HL-60 (cell line): Measurements from ENCODE around the gene CERT1.

ENCODE experiments used
- GABPA ChIP-seq: IDR thresholded peaks from 2 replicates; pipeline ENCODE4 v1.6.1; 2012; ENCODE audit warnings: low read depth
- POLR2AphosphoS5 ChIP-seq: IDR thresholded peaks from 2 replicates; pipeline ENCODE4 v1.6.1; 2012; ENCODE audit warnings: low read depth
- REST ChIP-seq: IDR thresholded peaks from 2 replicates; pipeline ENCODE4 v1.6.1; 2012; ENCODE audit warnings: low read depth; ENCODE audit not compliant: insufficient replicate concordance
- SPI1 ChIP-seq: IDR thresholded peaks from 2 replicates; pipeline ENCODE4 v1.6.1; 2012; ENCODE audit warnings: low read depth, mild to moderate bottlenecking, borderline replicate concordance
- TF ChIP-seq, protein P1 (sequence below): IDR thresholded peaks from one replicate; pipeline ENCODE4 v1.5.1; 2011; ENCODE audit warnings: low read length, control low read depth, inconsistent platforms; ENCODE audit not compliant: insufficient read depth

GRCh38 chr5:75375414-75375813 lies 136.0 kb downstream of the CERT1 start:
- TF ChIP-seq POLR2AphosphoS5 (no peak), GABPA (no peak), SPI1 (no peak), REST (no peak)
- TF ChIP-seq, protein P1, sequence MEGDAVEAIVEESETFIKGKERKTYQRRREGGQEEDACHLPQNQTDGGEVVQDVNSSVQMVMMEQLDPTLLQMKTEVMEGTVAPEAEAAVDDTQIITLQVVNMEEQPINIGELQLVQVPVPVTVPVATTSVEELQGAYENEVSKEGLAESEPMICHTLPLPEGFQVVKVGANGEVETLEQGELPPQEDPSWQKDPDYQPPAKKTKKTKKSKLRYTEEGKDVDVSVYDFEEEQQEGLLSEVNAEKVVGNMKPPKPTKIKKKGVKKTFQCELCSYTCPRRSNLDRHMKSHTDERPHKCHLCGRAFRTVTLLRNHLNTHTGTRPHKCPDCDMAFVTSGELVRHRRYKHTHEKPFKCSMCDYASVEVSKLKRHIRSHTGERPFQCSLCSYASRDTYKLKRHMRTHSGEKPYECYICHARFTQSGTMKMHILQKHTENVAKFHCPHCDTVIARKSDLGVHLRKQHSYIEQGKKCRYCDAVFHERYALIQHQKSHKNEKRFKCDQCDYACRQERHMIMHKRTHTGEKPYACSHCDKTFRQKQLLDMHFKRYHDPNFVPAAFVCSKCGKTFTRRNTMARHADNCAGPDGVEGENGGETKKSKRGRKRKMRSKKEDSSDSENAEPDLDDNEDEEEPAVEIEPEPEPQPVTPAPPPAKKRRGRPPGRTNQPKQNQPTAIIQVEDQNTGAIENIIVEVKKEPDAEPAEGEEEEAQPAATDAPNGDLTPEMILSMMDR: no peak
